ENCODE measurements around the gene APOBEC2. TPM values are rescaled to one million over a fixed set of nuclear protein-coding genes. Genes with fewer than 3 reads are reported as not detected.

The APOBEC2 gene
- total RNA-seq, 2 donors from 2014 or later, result 2.3 to 4.0 TPM

- TF ChIP-seq POLR2A (IDR thresholded peaks at IDR 0.05) (no peak), CTCF (IDR thresholded peaks at IDR 0.05) (no peak)
- ATAC-seq (no peak), DNase-seq (no peak)
- intact Hi-C loops (cut with DNase I), result no loop called here
- WGBS, 2 donors, result 88 to 100% methylated on average over 1 of the region's 1 CpG
- Histone ChIP-seq H3K9me3 (no peaks in the 10 kb centered on the region), H3K4me1 (peaks cover 92% of the 10 kb centered on the region), H3K36me3 (replicated peaks in 1 of 2; ENCODE audit: insufficient read depth in 1 of 2, low read depth in 2 of 2) (no peaks in the 10 kb centered on the region), H3K27me3 (no peaks in the 10 kb centered on the region), H3K27ac (no peak overlapping the region), H3K4me3 (no peak overlapping the region)
These were observed 6.6 kb downstream of the APOBEC2 start for GRCh38 chr6:41059556-41059955.

GRCh38 chr6:41061196-41061726 is 8.3 kb downstream of the APOBEC2 start:
- peaks cover 92% of the 10 kb centered on the region for H3K4me1 ChIP-seq
- no peak for ATAC-seq

GRCh38 chr6:41062056-41062455 is 9.1 kb downstream of the APOBEC2 start:
- no peaks in the 10 kb centered on the region for H3K27me3 ChIP-seq
- no peaks in the 10 kb centered on the region for H3K9me3 ChIP-seq
- no peaks in the 10 kb centered on the region for H3K36me3 ChIP-seq (replicated peaks in 1 of 2; ENCODE audit: insufficient read depth in 1 of 2, low read depth in 2 of 2)
- H3K4me1 ChIP-seq, result peaks cover 92% of the 10 kb centered on the region
- ATAC-seq (no peak), DNase-seq (no peak)
- peak overlapping the region in 3 of 4 donors; percentile 60 to 85 (median 72) for H3K27ac ChIP-seq
- intact Hi-C loops (cut with DNase I), result no loop called here
- WGBS, 2 donors, result 77 to 81% methylated on average over 1 of the region's 1 CpG
- TF ChIP-seq CTCF (IDR thresholded peaks at IDR 0.05) (no peak), POLR2A (IDR thresholded peaks at IDR 0.05) (no peak)
- no peak overlapping the region for H3K4me3 ChIP-seq

More at GRCh38 chr6:41061196-41061726, 8.3 kb downstream of the APOBEC2 start:
- Histone ChIP-seq H3K36me3 (replicated peaks in 1 of 2; ENCODE audit: insufficient read depth in 1 of 2, low read depth in 2 of 2) (no peaks in the 10 kb centered on the region), H3K27ac (peak overlapping the region in 2 of 4 donors; percentile 60 to 85), H3K27me3 (no peaks in the 10 kb centered on the region), H3K9me3 (no peaks in the 10 kb centered on the region), H3K4me3 (no peak overlapping the region)
- intact Hi-C loops (cut with DNase I), result no loop called here
- WGBS, 2 donors, result 51 to 74% methylated on average over 3 to 13 of the region's 13 CpGs
- DNase-seq, result no peak
- TF ChIP-seq POLR2A (IDR thresholded peaks at IDR 0.05) (no peak), CTCF (IDR thresholded peaks at IDR 0.05) (no peak)

GRCh38 chr6:41063884-41064285 is 10.9 kb downstream of the APOBEC2 start:
- no peak for TF ChIP-seq POLR2A (IDR thresholded peaks at IDR 0.05)
- no peak for TF ChIP-seq CTCF (IDR thresholded peaks at IDR 0.05)
- ATAC-seq, result no peak
- Histone ChIP-seq H3K36me3 (replicated peaks in 1 of 2; ENCODE audit: insufficient read depth in 1 of 2, low read depth in 2 of 2) (no peaks in the 10 kb centered on the region), H3K27me3 (no peaks in the 10 kb centered on the region), H3K4me3 (no peak overlapping the region), H3K9me3 (no peaks in the 10 kb centered on the region), H3K4me1 (peaks cover 80% of the 10 kb centered on the region), H3K27ac (peak overlapping the region; percentile 71 to 85 (median 77))
- intact Hi-C loops (cut with DNase I), result no loop called here
- DNase-seq, result no peak
- 22 to 30% methylated on average over 2 of the region's 2 CpGs for WGBS, 2 donors

GRCh38 chr6:41064841-41065240 is 11.8 kb downstream of the APOBEC2 start:
- TF ChIP-seq CTCF (IDR thresholded peaks at IDR 0.05) (no peak), POLR2A (IDR thresholded peaks at IDR 0.05) (no peak)
- Histone ChIP-seq H3K4me3 (no peak overlapping the region), H3K4me1 (peaks cover 72% of the 10 kb centered on the region), H3K9me3 (no peaks in the 10 kb centered on the region), H3K36me3 (replicated peaks in 1 of 2; ENCODE audit: insufficient read depth in 1 of 2, low read depth in 2 of 2) (no peaks in the 10 kb centered on the region), H3K27me3 (no peaks in the 10 kb centered on the region), H3K27ac (peak overlapping the region; percentile 12 to 85 (median 77))
- intact Hi-C loops (cut with DNase I), result loop anchor here (5.0 kb wide), 1 partner anchor 33 kb away; no protein-coding TSS in a partner anchor
- ATAC-seq, result peak; percentile 75
- peak; percentile 43 to 77 (median 46) for DNase-seq
- WGBS, 2 donors, result 14 to 27% methylated on average over 5 of the region's 5 CpGs
